ENCODE data around the gene LGALS3BP.

The LGALS3BP gene

GRCh38 chr17:79008666-79009387 is 29.1 kb upstream of the LGALS3BP start:
- Mint-ChIP-seq H3K27ac (peak overlapping the region; percentile 98 to 99), H3K9me3 (no peaks in the 10 kb centered on the region), H3K4me1 (ENCODE audit: low read depth in 2 of 2) (peaks cover 36 to 41% of the 10 kb centered on the region in 2 donors), H3K4me3 (peak overlapping the region; percentile 89 to 96), H3K36me3 (ENCODE audit: insufficient read depth) (peaks cover 27% of the 10 kb centered on the region), H3K27me3 (peaks cover 7 to 8% of the 10 kb centered on the region in 2 donors)
- no peak for ATAC-seq (replicated peaks)
- DNase-seq = no peak

DNA sequence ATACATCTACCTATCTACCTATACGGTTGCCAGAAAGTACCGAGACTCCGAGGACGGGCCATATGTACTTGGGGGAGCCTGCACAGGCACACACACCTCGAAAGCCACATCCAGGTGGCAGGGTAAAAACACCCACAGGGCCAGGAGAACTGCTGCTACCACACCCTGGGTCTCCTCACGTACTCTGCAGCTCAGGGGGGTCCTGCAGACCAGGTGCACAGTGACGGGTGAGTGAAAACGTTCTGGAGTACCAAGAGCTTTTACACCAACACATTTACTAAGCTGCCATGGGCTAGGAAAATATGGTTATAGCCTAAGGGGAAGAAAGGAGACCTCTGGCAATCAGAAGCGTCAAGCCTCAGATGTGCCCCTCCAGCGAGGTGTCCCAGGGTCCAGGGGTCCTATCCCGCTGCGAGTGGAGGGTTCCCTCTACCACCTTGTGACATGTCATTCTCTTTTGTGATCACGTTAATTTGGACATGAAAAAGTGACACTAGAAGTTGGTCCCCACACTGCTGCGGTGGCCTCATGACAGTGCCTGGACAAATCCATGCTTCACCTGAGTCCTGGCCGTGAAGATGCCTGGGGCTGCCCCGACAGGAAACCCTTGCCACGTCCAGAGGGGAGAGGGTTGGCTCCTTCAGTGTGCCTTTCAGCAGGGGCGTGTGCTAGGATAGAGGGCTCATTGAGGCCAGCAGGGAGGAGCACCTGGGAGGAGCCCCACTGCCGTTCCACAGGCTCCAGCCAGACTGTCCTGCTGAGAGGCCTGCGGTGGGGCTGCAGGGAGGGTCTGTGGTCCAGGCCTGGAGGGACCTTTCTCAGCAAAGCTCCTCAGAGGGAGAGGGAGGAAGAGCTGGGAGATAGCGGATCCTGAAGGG is 28.0 kb upstream of the LGALS3BP start:
- Mint-ChIP-seq H3K27ac (peak overlapping the region; percentile 98 to 99), H3K4me1 (ENCODE audit: low read depth in 2 of 2) (peaks cover 40 to 47% of the 10 kb centered on the region in 2 donors), H3K9me3 (no peaks in the 10 kb centered on the region)

DNA sequence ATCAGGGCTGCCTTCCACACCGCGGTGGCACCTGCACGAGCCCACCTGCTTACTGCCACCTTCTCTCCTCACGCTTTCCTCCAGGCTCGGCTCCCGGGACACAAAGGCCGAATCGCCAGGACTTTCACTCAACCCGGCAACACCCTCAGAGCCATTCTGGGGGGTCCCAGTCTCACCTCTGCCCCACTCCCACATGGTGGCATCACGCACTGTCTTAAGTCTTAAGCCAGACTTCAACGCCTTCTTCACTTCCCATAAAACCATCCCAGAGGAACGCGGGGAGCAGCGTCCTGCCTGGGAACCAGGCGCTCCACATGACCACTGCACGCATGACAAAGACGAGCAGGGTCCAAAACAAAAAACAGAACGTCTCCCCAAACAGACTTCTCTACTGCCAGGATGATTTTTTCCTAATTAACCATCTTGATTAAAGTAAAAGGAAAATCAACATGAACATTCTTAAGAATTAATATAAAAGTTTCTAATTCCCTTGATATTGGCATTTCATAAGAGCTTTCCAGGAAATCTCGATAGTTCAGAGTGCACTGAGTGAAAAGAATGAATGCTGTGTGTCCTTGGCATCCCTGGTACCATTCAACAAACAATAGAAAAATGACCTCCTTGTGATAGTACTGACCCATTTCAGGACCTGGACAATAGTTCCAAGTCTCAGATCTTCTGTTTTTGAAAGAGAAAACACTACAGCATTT is 27.2 kb upstream of the LGALS3BP start:
- H3K9me3 Mint-ChIP-seq = no peaks in the 10 kb centered on the region
- peaks cover 30% of the 10 kb centered on the region for H3K36me3 Mint-ChIP-seq (ENCODE audit: insufficient read depth)
- H3K27me3 Mint-ChIP-seq = no peaks in the 10 kb centered on the region
- peak overlapping the region; percentile 89 to 96 for H3K4me3 Mint-ChIP-seq
- H3K27ac Mint-ChIP-seq = peak overlapping the region; percentile 64 to 98
- peaks cover 46 to 55% of the 10 kb centered on the region in 2 donors for H3K4me1 Mint-ChIP-seq (ENCODE audit: low read depth in 2 of 2)
- DNase-seq (no peak), ATAC-seq (replicated peaks) (no peak)

More for the DNA sequence above, 28.0 kb upstream of the LGALS3BP start:
- peaks cover 27% of the 10 kb centered on the region for H3K36me3 Mint-ChIP-seq (ENCODE audit: insufficient read depth)
- peak overlapping the region; percentile 89 to 96 for H3K4me3 Mint-ChIP-seq
- DNase-seq (no peak), ATAC-seq (replicated peaks) (no peak)
- peaks cover under 1 to 2% of the 10 kb centered on the region in 2 donors for H3K27me3 Mint-ChIP-seq

DNA sequence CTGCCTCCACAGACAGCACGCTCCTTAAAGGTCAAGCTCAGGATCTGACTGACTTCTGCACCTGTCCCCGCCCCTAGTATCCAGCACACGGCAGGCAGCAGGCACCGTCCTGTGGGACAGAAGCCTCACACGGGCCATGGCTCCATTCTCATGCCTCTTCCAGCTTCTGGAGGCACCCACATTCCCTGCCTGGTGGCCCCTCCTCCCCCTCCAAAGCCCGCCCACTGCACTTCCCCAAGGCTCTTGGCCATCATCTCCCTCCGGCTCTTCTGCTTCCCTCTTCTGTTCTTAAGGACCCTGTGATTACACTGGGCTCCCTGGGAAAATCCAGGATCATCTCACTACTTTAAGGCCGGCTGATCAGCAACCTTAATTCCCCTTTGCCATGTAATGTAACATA is 26.3 kb upstream of the LGALS3BP start:
- Mint-ChIP-seq H3K36me3 (ENCODE audit: insufficient read depth) (peaks cover 33% of the 10 kb centered on the region), H3K27me3 (no peaks in the 10 kb centered on the region), H3K27ac (peak overlapping the region in 1 of 2 donors; percentile 41), H3K4me3 (peak overlapping the region; percentile 43 to 89), H3K4me1 (ENCODE audit: low read depth in 2 of 2) (peaks cover 53 to 61% of the 10 kb centered on the region in 2 donors), H3K9me3 (no peaks in the 10 kb centered on the region)
- ATAC-seq (replicated peaks) (no peak), DNase-seq (no peak)

DNA sequence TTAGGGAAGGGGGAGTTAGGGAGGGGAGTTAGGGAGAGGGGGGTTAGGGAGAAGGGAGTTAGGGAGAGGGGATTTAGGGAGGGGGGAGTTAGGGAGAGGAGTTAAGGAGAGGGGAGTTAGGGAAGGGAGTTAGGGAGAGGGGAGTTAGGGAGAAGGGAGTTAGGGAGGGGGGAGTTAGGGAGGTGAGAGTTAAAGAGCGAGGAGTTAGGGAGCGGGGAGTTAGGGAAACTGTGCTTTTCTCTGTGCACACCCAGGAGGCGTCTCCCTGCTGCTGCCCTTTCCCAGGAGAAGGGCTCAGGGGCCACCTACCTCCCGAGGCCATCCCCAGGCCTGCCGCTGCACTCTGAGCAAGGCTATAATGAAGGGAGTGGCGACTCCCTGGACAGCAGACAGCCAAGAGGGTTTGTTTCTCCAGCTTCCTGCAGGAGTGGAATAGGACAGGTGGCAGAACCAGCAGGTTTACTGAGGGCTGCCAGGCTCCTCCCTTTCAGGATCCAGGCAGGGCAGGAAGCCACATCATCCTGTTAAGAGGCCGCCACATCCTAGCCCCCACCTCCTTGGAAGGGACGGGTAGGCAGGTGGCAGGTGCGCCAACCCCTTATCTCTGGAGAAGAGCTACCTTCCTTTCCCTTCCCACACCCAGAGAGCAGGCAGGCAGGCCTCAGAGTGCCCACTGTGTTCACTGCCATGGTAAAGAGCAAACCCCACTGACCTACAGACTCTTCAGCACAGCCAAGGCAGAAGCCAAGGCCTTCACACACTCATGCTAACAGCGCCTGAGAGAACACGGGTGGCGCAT is 25.5 kb upstream of the LGALS3BP start:
- Mint-ChIP-seq H3K4me1 (ENCODE audit: low read depth in 2 of 2) (peaks cover 58 to 68% of the 10 kb centered on the region in 2 donors), H3K4me3 (peak overlapping the region in 1 of 2 donors; percentile 6), H3K9me3 (no peaks in the 10 kb centered on the region), H3K27me3 (no peaks in the 10 kb centered on the region), H3K36me3 (ENCODE audit: insufficient read depth) (peaks cover 34% of the 10 kb centered on the region), H3K27ac (peak overlapping the region; percentile 41 to 67)
- ATAC-seq (replicated peaks) (no peak), DNase-seq (no peak)

- no peaks in the 10 kb centered on the region for H3K9me3 Mint-ChIP-seq
- no peak for ATAC-seq (replicated peaks)
- peaks cover 26% of the 10 kb centered on the region for H3K36me3 Mint-ChIP-seq (ENCODE audit: insufficient read depth)
- H3K27ac Mint-ChIP-seq = peak overlapping the region; percentile 83 to 89
- no peaks in the 10 kb centered on the region for H3K27me3 Mint-ChIP-seq
- peaks cover 51 to 61% of the 10 kb centered on the region in 2 donors for H3K4me1 Mint-ChIP-seq (ENCODE audit: low read depth in 2 of 2)
- DNase-seq = no peak
- H3K4me3 Mint-ChIP-seq = no peak overlapping the region
Observed at GRCh38 chr17:79003661-79004411, 24.1 kb upstream of the LGALS3BP start.

GRCh38 chr17:79002796-79003593 is 23.3 kb upstream of the LGALS3BP start:
- Mint-ChIP-seq H3K9me3 (no peaks in the 10 kb centered on the region), H3K27ac (peak overlapping the region; percentile 83 to 89), H3K27me3 (no peaks in the 10 kb centered on the region), H3K36me3 (ENCODE audit: insufficient read depth) (peaks cover 23% of the 10 kb centered on the region), H3K4me1 (ENCODE audit: low read depth in 2 of 2) (peaks cover 43 to 53% of the 10 kb centered on the region in 2 donors), H3K4me3 (no peak overlapping the region)
- no peak for ATAC-seq (replicated peaks)
- DNase-seq = no peak

GRCh38 chr17:79002291-79002690 is 22.6 kb upstream of the LGALS3BP start:
- ATAC-seq (replicated peaks) (no peak), DNase-seq (no peak)
- Mint-ChIP-seq H3K9me3 (no peaks in the 10 kb centered on the region), H3K36me3 (ENCODE audit: insufficient read depth) (peaks cover 20% of the 10 kb centered on the region), H3K27me3 (no peaks in the 10 kb centered on the region), H3K4me1 (ENCODE audit: low read depth in 2 of 2) (peaks cover 36 to 46% of the 10 kb centered on the region in 2 donors), H3K27ac (peak overlapping the region; percentile 46 to 52), H3K4me3 (no peak overlapping the region)

DNA sequence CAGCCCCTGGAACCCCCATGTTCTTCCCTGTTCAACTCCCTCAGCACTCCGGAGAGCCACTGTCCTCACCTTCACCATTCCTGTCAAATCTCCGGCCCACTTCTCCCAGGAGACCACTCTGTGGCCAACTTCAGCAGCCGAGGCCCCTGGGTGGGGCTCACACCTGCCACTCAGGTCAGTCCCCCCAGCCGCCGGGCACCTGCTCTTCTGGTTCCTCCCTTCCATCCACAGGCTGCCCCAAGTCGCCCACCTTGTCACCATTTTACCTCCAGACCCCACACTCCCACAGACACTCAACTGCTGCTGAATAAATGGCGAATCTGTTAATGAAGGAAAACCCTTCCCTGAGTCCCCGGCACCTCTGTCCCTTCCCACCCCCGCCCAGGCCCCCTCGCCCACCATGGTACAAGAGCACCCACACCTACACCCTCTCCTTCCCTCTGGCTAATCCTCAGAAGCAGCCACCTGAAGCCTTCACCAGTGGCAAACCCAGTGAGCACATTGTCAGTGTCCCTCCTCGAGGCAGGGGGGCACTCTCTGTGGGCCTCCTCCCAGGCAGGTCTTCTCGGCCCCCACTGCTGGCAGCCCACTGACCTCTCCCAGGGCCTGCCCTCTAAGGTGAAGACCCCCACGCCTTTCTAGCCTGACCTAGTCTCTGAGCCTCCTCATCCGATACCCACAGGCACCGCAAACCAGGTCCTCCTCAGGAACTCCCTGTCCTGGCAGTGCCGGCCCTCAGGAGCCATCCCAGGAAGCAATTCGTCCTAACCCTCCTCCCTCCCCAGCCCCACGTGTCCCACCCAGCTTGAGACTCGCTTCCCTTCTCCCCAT is 21.7 kb upstream of the LGALS3BP start:
- no peak for ATAC-seq (replicated peaks)
- H3K36me3 Mint-ChIP-seq (ENCODE audit: insufficient read depth) = peaks cover 23% of the 10 kb centered on the region
- H3K27ac Mint-ChIP-seq = peak overlapping the region in 1 of 2 donors; percentile 46
- no peak overlapping the region for H3K4me3 Mint-ChIP-seq
- H3K9me3 Mint-ChIP-seq = no peaks in the 10 kb centered on the region
- no peak for DNase-seq
- H3K27me3 Mint-ChIP-seq = no peaks in the 10 kb centered on the region
- peaks cover 29 to 41% of the 10 kb centered on the region in 2 donors for H3K4me1 Mint-ChIP-seq (ENCODE audit: low read depth in 2 of 2)

GRCh38 chr17:79000396-79001189 is 20.9 kb upstream of the LGALS3BP start:
- no peak overlapping the region for H3K4me3 Mint-ChIP-seq
- DNase-seq (no peak), ATAC-seq (replicated peaks) (no peak)
- peaks cover 21 to 33% of the 10 kb centered on the region in 2 donors for H3K4me1 Mint-ChIP-seq (ENCODE audit: low read depth in 2 of 2)
- H3K27ac Mint-ChIP-seq = peak overlapping the region in 1 of 2 donors; percentile 54
- no peaks in the 10 kb centered on the region for H3K27me3 Mint-ChIP-seq
- H3K9me3 Mint-ChIP-seq = no peaks in the 10 kb centered on the region
- H3K36me3 Mint-ChIP-seq (ENCODE audit: insufficient read depth) = peaks cover 30% of the 10 kb centered on the region

Measured in effector memory CD8-positive, alpha-beta T cell (primary cell).